K562 (cell line): Measurements from ENCODE around the gene CBX8. TPM values are rescaled to one million over a fixed set of nuclear protein-coding genes. Genes with fewer than 3 reads are reported as not detected.

Experiments
- BDP1 ChIP-seq: IDR thresholded peaks from 3 replicates; pipeline ENCODE4 v1.6.1; 2011; ENCODE audit not compliant: insufficient read length, insufficient read depth
- CBX2 ChIP-seq: fragments of 200-600 bp; sonication (generic); IDR thresholded peaks from one replicate; pipeline ENCODE4 v1.6.1; 2012; ENCODE audit warnings: mild to moderate bottlenecking, low read length, inconsistent platforms; ENCODE audit not compliant: insufficient read depth, poor library complexity, severe bottlenecking
- CREB1 ChIP-seq, 2 experiments: sonication (generic) in 1 of 2; formaldehyde crosslinking in 1 of 2; IDR thresholded peaks; 2 replicates each; pipeline versions ENCODE4 v1.6.1 to v1.8.0; 2012 to 2022; ENCODE audit warnings: inconsistent platforms in 1 of 2, mild to moderate bottlenecking in 1 of 2, missing genetic modification reagents in 1 of 2, moderate library complexity in 1 of 2
- GABPB1 ChIP-seq: sonication (generic); formaldehyde crosslinking; IDR thresholded peaks from 2 replicates; pipeline ENCODE4 v1.8.0; 2022; ENCODE audit warnings: mild to moderate bottlenecking, missing genetic modification reagents
- JUNB ChIP-seq: fragments of 450-650 bp; formaldehyde crosslinking; conservative IDR thresholded peaks from 2 replicates; pipeline ENCODE4 v1.4.0; 2020; ENCODE audit warnings: mild to moderate bottlenecking
- MEF2D ChIP-seq: conservative IDR thresholded peaks from 2 replicates; pipeline ENCODE4 v1.6.1; 2016; ENCODE audit warnings: low read depth, missing genetic modification characterization, missing compliant biosample characterization
- RUNX1 ChIP-seq: sonication (generic); IDR thresholded peaks from 2 replicates; pipeline ENCODE4 v1.6.1; 2016; ENCODE audit warnings: antibody characterized with exemption, low read depth
- SMARCA5 ChIP-seq: fragments of 450-650 bp; IDR thresholded peaks from 2 replicates; pipeline ENCODE4 v1.6.1; 2016
- SUPT5H ChIP-seq: fragments of 450-650 bp; IDR thresholded peaks from 2 replicates; pipeline ENCODE4 v1.6.1; 2016
- ZEB2 ChIP-seq: fragments of 450-650 bp; IDR thresholded peaks from 2 replicates; pipeline ENCODE4 v1.6.1; 2016
- ZNF146 ChIP-seq: IDR thresholded peaks from one replicate; pipeline ENCODE4 v1.6.1; 2018; ENCODE audit warnings: missing compliant biosample characterization; ENCODE audit not compliant: unreplicated experiment
- ZNF408 ChIP-seq: fragments of 250-450 bp; sonication (Bioruptor Pico); IDR thresholded peaks from 2 replicates; pipeline ENCODE4 v1.4.0; 2020; ENCODE audit warnings: low read depth, mild to moderate bottlenecking, moderate library complexity
- ZNF696 ChIP-seq: fragments of 250-450 bp; sonication (Bioruptor Pico); conservative IDR thresholded peaks from 2 replicates; pipeline ENCODE4 v1.4.0; 2020; ENCODE audit warnings: mild to moderate bottlenecking, moderate library complexity
- polyA plus RNA-seq, 8 experiments: library from polyadenylated mRNA; depleted of rRNA in 4 of 8; stranded (reverse) in 5 of 8; unstranded in 3 of 8; fragments of >200 nt; fragmentation: Nextera tagmentation in 2 of 8; fragmentation: Illumina TruSeq in 1 of 8; extraction: Ambion mirVana in 2 of 8; extraction: Trizol in 1 of 8; gene quantifications; 2 replicates each; pipeline versions ENCODE4 v1.2.1 to v1.2.3, GENCODE V29; 2011 to 2014; ENCODE audit warnings: inconsistent platforms in 1 of 8, missing spikeins in 1 of 8
- total RNA-seq, 7 experiments: library from RNA; depleted of rRNA in 6 of 7; stranded (reverse); fragments of >200 nt in 6 of 7; fragmentation: Illumina TruSeq in 2 of 7; extraction: Trizol in 2 of 7; gene quantifications; 2 replicates each; pipeline versions ENCODE4 v1.2.1 to v1.2.3, GENCODE V29; 2011 to 2021; ENCODE audit warnings: low replicate concordance in 1 of 7
- TF ChIP-seq, protein P1 (sequence below): IDR thresholded peaks from 3 replicates; pipeline ENCODE4 v1.6.1; 2011; ENCODE audit warnings: borderline replicate concordance, mild to moderate bottlenecking; ENCODE audit not compliant: insufficient read length, insufficient read depth
- TF ChIP-seq, protein P2 (sequence below): fragments of 250-450 bp; sonication (Bioruptor Pico); IDR thresholded peaks from 2 replicates; pipeline ENCODE4 v1.5.0; 2020; ENCODE audit warnings: mild to moderate bottlenecking
- TF ChIP-seq, protein P3 (sequence below): fragments of 250-450 bp; sonication (Bioruptor Pico); IDR thresholded peaks from 2 replicates; pipeline ENCODE4 v1.8.0; 2022; ENCODE audit warnings: moderate library complexity, mild to moderate bottlenecking, inconsistent platforms
- TF ChIP-seq, protein P4 (sequence below): sonication (generic); formaldehyde crosslinking; IDR thresholded peaks from 2 replicates; pipeline ENCODE4 v1.5.0; 2020; ENCODE audit warnings: missing genetic modification reagents
- TF ChIP-seq, protein P5 (sequence below): sonication (generic); formaldehyde crosslinking; IDR thresholded peaks from 2 replicates; pipeline ENCODE4 v1.8.1; 2023; ENCODE audit warnings: mild to moderate bottlenecking, missing genetic modification reagents
- TF ChIP-seq, protein P6 (sequence below), 2 experiments: fragments of 450-650 bp; IDR thresholded peaks; 2 replicates each; pipeline ENCODE4 v1.6.1; 2016

CBX8 gene
- total and polyA plus RNA-seq, 9 of the 15 experiments (the other 6 are each of a cell fraction or from before 2014, with no cell fraction given) = 0.08 to 11.9 (median 2.6) TPM

DNA sequence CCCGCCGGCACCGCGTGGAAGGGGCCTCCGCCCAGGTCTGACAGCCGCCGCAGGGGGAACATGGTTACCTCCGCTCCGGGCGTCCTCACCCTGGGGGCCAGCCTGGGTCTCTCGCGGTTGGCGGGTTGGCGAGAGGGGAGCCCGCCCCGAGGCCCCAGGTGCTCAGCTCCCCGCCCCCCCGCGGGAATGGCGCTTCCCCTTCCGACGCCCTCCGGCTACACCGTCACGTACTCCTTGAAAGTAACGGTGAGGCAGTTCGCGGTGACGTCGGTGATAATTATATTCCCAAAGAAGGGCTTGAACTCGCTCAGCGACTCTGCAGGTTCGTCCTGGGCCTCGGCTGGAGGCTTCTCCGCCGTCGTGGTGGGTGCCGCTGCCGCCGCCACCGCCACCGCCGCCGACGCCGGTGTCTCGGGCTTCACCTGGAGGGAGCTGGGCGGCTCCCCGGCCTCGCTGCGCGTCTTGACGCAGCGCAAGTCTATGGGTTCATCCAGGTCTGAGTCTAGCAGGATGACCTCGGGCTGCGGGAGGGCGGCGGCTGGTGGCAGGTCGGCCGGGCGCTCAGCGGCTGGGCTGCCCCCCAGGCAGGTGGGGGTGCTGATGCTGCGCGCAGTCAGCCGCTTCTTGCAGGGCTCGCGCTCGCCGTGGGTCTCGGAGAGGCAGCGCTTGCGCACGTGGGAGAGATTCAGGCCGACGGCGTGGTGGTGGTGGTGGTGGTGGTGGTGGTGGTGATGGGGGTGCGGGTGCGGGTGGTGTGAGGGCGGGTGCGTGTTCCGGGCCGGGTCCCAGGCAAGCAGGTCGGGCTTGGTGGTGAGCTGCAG lies 37.1 kb upstream of the CBX8 start (continued):
- TF ChIP-seq, protein P1, sequence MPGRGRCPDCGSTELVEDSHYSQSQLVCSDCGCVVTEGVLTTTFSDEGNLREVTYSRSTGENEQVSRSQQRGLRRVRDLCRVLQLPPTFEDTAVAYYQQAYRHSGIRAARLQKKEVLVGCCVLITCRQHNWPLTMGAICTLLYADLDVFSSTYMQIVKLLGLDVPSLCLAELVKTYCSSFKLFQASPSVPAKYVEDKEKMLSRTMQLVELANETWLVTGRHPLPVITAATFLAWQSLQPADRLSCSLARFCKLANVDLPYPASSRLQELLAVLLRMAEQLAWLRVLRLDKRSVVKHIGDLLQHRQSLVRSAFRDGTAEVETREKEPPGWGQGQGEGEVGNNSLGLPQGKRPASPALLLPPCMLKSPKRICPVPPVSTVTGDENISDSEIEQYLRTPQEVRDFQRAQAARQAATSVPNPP = no peak
- no peak for TF ChIP-seq SMARCA5
- TF ChIP-seq, protein P2, sequence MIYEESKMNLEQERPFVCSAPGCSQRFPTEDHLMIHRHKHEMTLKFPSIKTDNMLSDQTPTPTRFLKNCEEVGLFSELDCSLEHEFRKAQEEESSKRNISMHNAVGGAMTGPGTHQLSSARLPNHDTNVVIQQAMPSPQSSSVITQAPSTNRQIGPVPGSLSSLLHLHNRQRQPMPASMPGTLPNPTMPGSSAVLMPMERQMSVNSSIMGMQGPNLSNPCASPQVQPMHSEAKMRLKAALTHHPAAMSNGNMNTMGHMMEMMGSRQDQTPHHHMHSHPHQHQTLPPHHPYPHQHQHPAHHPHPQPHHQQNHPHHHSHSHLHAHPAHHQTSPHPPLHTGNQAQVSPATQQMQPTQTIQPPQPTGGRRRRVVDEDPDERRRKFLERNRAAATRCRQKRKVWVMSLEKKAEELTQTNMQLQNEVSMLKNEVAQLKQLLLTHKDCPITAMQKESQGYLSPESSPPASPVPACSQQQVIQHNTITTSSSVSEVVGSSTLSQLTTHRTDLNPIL = no peak
- TF ChIP-seq, protein P3, sequence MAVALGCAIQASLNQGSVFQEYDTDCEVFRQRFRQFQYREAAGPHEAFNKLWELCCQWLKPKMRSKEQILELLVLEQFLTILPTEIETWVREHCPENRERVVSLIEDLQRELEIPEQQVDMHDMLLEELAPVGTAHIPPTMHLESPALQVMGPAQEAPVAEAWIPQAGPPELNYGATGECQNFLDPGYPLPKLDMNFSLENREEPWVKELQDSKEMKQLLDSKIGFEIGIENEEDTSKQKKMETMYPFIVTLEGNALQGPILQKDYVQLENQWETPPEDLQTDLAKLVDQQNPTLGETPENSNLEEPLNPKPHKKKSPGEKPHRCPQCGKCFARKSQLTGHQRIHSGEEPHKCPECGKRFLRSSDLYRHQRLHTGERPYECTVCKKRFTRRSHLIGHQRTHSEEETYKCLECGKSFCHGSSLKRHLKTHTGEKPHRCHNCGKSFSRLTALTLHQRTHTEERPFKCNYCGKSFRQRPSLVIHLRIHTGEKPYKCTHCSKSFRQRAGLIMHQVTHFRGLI = no peak
- peak; percentile 55; the same call in 1 of the 2 replicates for TF ChIP-seq GABPB1 (CRISPR knock-in tag)
- TF ChIP-seq ZEB2 = no peak
- peak; percentile 54 for TF ChIP-seq CREB1 (IDR thresholded peaks at IDR 0.05)
- TF ChIP-seq CREB1 (CRISPR knock-in tag; IDR thresholded peaks at IDR 0.05) = peak; percentile 56; the same call in 1 of the 2 replicates
- TF ChIP-seq, protein P4, sequence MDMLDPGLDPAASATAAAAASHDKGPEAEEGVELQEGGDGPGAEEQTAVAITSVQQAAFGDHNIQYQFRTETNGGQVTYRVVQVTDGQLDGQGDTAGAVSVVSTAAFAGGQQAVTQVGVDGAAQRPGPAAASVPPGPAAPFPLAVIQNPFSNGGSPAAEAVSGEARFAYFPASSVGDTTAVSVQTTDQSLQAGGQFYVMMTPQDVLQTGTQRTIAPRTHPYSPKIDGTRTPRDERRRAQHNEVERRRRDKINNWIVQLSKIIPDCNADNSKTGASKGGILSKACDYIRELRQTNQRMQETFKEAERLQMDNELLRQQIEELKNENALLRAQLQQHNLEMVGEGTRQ (CRISPR knock-in tag) = no peak
- TF ChIP-seq CBX2 = no peak
- no peak for TF ChIP-seq MEF2D (tag)
- no peak for TF ChIP-seq ZNF146 (CRISPR knock-in tag)
- TF ChIP-seq ZNF408 = no peak
- no peak for TF ChIP-seq ZNF696
- TF ChIP-seq, protein P5, sequence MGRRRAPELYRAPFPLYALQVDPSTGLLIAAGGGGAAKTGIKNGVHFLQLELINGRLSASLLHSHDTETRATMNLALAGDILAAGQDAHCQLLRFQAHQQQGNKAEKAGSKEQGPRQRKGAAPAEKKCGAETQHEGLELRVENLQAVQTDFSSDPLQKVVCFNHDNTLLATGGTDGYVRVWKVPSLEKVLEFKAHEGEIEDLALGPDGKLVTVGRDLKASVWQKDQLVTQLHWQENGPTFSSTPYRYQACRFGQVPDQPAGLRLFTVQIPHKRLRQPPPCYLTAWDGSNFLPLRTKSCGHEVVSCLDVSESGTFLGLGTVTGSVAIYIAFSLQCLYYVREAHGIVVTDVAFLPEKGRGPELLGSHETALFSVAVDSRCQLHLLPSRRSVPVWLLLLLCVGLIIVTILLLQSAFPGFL (CRISPR knock-in tag) = no peak
- TF ChIP-seq, protein P6, sequence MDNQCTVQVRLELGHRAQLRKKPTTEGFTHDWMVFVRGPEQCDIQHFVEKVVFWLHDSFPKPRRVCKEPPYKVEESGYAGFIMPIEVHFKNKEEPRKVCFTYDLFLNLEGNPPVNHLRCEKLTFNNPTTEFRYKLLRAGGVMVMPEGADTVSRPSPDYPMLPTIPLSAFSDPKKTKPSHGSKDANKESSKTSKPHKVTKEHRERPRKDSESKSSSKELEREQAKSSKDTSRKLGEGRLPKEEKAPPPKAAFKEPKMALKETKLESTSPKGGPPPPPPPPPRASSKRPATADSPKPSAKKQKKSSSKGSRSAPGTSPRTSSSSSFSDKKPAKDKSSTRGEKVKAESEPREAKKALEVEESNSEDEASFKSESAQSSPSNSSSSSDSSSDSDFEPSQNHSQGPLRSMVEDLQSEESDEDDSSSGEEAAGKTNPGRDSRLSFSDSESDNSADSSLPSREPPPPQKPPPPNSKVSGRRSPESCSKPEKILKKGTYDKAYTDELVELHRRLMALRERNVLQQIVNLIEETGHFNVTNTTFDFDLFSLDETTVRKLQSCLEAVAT (IDR thresholded peaks at IDR 0.05) = no peak
- TF ChIP-seq BDP1 = no peak
- 0 out of 2 replicates have a peak, but pooled peaks have one; percentile 12 for TF ChIP-seq SUPT5H
- no peak for TF ChIP-seq RUNX1
- TF ChIP-seq JUNB = no peak
